NK-92 (cell line): ENCODE measurements around the gene TLR3.

ENCODE experiments used
- DNase-seq: peaks from one replicate; lab custom pipeline; 2025; ENCODE audit not compliant: unreplicated experiment; lab: John Stamatoyannopoulos, UW

Gene TLR3

DNA sequence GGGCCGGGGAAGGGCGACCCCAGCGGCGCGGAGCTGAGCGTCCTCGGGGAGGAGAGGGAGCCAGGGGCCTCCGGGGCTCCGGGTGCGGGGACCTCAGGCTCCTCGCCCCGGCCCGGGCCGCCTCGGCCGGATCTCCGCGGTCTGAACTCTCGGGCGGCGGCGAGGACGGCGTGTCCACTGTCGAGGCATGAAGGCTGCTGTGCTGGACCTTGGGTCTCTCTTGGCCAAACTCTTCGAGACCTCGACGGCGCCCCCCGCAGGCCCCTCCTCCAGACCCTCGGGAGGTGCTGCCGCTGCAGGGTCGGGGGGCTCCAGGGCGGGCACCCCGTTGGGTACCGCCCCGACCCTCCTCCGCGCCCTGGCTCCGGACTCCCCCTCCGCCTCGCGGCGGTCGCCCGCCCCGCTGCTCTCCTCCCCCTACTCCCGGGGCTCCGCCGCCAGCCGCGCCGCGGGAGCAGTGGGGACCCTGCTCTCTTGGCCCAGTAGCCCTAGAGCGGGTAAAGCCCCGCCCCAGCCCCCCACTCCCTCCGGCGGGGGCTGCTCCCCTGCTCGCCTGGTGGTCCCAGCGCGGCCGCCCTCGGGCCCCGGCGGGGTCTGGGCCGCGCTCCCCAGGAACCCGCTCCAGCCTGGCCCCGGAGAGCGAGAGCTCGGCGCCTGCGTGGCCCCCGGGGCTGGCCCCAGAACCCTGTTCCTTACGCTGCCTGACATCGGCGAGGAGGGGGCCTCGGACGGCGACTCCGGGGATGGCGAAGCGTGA lies 36.1 kb downstream of the TLR3 start:
- no peak for DNase-seq

DNA sequence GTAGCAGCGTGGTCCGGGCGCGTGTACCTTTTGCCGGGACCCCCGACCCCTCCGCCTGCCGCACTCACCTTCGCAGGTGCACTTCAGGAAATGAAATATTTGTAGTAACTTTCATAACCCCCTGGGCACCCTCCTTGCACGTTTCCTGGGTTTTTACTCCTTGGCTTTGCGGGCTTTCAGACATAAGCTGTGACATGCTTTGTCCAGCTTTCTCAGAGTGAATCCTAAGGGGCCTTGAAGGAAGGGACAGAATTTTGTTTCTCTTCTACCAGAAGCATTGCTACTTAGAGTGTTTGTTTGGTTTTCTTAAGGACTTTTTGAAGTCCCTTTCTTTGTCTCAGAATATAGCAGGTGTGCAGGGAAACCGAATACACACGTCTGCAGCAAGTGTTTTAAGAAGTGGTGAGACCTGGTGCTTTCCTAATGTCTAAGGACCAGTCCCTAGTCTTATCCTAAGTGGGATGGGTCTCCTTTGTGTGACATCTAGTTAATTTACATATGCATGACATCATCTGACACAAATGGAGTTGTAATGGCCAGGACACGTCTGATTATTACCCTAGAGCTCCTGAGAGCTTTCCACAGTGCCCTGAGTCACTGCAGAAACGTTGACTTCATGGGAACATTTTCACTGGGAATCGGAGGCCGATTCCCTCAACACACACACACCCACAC lies 36.8 kb downstream of the TLR3 start:
- no peak for DNase-seq

DNA sequence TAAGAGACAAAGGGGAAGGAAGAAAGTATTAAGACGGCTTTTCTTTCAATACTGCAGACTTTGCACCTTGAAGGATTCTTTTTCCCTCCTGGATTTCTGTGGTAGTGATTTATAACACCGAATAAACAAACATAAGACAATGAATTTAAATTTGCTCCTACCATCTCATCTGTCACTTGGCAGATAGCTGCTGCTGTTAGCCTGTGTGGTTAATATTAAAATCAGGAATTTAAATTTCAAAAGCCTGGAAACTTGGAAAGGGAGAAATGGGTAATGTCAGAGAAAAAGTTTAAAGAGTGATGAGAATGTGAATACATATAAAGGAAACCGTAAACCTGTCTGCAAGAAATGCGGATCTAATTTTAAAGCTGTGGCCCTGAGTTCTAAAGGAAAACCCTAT lies 39.0 kb downstream of the TLR3 start:
- no peak for DNase-seq

DNA sequence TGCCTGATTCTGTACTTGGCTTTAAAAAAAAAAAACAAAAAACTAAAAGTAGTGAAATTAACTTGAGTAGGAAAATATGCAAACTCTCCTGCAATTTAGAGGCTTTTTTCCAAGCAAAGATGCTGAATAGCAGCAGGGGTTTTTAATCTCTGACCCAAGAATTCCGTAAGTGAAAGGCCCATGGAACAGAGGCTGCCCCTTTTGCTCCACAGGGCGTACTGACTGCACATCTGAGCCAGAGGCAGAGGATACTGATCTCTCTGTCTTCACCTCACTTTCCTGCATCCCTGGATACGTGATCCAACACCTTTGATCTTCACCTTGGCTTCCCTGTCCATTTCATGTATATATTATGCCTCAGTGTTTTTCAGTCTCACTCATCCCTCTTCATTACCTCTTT lies 39.4 kb downstream of the TLR3 start:
- no peak for DNase-seq

DNA sequence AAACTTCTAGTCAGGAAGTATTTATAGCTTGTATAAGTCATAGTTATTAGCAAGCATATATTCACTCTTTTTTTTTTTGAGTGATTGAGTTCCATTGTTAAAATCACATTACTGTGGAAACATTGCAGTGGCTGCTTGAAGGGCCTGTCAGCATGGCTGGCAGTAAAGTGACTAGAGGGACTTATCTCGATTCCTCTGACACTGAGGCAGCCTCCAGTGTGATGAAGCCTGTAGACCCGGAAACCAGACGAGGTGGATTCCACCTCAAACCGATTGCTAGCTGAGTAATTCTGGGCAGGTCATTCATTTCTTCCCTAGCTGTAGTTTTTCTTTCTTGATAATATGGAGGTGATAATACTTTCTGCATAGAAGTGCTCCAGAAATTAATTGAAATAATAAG lies 40.3 kb downstream of the TLR3 start:
- no peak for DNase-seq

DNA sequence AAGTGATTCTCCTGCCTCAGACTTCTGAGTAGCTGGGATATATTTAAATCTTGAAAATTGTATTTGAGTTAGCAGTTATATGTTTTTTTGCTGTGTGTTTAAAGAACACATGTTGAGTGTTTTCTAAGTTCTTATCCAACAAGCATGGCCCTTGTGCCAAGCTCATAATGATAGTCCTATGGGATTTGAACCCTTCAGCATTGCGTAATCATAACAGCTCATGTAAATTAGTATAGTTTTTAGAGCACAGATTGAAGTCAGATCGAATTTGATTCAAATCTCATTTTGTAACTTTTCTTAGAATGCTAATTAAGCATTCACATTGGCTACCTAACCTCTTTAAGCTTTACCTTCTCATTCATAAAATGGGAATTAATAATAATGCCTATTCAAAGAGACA lies 47.7 kb downstream of the TLR3 start:
- DNase-seq, result no peak

DNA sequence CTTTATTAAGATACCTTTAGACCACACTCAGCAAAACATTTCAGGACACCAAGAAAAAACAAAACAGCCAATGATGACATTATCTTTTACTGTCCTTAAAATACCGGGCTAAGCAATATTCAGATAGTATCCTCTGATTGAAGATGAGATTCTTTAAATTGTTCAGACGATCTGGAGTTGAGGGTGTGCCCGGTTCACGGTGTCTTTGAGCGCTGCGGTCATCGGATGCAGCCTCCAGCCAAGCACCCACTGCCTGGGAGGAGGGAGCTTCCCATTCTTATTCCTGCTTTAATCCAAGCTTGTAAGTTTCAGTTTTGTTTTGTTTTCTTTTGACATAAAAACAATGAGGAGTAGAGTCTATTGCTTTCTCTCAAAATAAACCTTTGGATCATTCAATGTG lies 49.6 kb downstream of the TLR3 start:
- DNase-seq, result no peak

DNA sequence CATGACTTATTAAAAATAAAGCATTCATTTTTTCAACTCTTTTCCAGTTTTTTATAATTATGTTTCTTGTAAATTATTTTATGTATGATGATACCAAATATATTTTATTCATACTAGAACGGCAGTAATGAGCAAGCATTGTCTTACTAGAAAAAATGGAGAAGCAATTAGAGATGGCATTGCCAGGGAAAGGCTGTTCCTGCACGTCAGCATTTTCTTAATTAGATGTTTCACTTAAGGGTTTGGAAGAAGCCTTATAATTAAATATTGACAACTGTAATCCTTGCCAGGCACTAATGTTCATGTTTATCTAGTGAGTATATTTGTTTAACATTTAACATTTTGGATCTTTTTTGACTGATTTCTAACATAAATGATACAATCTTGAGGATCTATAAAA lies 52.1 kb downstream of the TLR3 start:
- no peak for DNase-seq

DNA sequence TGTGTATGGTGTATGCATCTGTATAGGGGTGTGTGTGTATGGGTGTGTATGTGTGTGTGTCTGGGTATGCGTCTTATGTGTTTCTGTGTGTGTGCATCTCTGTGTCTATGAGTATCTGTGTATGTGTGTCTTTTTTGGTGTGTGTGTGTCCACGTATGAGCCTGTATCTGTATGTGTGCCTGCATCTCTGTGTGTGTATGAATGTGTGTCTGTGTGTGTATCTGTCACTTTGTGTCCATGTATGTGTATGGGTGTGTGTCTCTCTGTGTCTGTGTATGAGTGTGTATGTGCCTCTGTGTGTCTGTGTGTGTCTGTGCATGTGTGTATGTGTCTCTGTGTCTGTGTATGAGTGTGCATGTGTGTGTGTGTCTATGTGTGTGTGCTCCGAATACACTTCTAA lies 59.9 kb downstream of the TLR3 start:
- DNase-seq, result no peak

DNA sequence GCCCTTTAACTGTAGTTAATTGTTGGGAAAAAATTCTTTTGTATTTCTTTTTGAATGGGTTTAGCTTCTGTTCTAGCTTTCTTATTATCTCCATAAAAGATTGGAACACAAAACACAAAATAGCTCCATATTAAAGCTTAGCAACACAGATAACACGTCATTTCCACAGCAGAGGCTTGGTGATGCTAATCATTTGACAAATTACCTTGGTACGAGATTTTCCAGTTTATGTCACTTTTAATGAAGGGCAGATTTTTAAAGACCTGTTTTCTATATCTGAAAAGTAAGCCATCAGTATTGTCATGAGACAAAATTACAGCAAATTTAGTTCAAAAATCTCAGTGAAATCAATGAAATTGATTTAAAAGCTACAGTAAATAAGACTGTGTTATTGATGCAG lies 63.0 kb downstream of the TLR3 start:
- no peak for DNase-seq

DNA sequence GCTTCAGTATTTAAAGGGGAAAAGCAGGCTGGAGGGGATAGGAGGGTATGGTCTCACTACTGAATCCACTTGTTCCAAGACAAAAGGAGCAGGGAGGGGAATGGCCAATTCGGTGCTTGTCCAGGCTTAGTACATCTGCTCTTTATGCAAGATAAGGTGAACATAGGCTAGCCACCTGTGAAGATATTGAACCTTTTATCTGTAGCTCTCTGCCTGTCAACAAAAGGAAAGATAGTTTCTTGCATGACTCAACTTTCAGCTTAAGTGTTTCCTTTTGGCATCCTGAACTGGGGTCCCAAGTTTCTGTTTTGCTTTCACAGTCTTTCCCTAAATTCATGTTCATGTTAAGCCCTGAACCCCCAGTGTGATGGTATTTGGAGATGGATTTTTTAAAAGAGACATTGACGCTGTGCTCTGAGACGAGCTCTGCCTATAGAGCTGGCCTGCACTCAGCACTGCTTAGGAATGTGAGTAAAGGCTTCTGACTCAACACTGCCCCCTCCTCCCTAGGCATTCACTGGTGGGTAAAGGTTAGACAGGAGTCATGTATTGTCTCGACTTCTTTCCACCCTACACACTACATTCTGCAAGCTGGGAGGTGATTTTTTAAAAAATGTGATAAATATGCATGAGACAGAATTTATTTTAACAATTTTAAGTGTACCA lies 63.8 kb downstream of the TLR3 start:
- DNase-seq, result no peak

DNA sequence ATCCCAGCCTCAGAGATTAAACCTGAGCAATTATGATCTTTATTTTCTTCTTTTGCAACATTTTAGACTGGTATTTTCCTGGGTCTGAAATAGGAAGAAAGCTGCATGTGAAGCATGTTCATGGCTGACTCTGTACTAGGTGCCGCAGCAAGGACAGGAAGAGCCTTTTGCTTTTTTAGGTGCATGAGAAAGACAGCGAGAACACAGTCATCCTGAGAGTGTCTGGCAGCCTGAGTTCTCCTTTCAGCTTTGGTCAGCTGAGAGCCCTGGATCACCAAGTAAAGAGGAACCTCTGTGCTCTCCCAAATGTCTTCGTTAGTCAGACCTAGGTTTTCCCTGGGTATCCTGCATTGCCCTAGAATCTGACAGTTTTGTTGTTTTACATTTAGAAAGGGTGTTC lies 65.3 kb downstream of the TLR3 start:
- no peak for DNase-seq

DNA sequence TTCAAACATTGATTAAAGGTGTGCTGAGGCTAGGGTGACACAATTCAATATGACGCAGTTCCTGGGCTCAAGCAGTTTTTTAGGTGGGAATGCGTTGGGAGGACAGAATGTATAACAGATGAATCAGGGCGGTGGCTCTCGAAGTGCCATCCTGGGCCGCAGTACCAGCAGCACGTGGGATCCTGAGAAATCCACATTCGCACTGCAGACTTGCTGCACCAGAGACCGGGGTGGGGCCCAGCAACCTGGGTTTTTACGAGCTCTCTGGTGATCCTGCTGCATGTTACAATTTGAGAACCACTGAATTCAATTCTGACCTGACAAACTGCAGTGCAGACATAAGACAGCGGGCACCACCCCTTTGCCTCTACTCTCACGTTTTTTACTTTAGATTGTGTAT lies 65.9 kb downstream of the TLR3 start:
- DNase-seq, result no peak

DNA sequence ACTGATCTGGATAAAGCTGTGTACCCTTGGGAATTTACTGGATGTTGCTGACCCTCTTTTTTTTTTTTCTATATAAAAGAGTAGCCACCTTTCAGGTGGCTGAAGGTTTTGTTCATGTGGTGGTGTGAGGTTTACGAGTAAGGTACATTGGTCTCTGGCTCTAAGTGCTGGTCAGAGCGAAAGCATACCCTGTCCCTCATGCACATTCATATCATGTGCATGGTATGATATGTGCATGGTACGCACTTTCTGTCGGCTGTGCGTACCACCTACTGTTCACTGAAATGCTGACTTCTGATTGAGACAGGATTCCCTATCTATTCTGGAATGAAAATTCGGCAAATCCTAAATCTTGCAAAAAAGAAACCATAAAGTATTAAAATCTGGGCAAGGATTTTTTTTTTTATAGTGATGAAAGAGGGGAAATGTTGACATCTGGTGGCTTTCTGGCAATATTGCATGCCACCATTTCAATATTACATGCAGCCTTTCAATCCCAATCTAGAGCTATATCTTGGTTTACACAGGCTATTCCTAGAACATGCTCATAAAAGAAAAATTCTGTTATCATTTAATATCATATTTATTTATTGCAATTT lies 68.3 kb downstream of the TLR3 start:
- no peak for DNase-seq
